H1 (cell line): ENCODE results near the gene PTPN13. TPM values are rescaled to one million over a fixed set of nuclear protein-coding genes. Genes with fewer than 3 reads are reported as not detected.

Source experiments
- CTCF ChIA-PET: fragments of 300-600 bp; sonication (Branson Sonifier 250); formaldehyde crosslinking; loops from one replicate; lab custom pipeline; 2021; ENCODE audit not compliant: partially characterized antibody; lab: Charles Lee
- POLR2A ChIA-PET: fragments of 300-600 bp; sonication (Branson Sonifier 250); formaldehyde crosslinking; loops from one replicate; lab custom pipeline; 2021; ENCODE audit warnings: inconsistent platforms; ENCODE audit not compliant: partially characterized antibody; lab: Charles Lee
- DNase-seq, 2 experiments: peaks; one replicate each; pipeline versions ENCODE4 v3.0.0 to v3.0.0-alpha.2; 2010 to 2022; ENCODE audit warnings: low spot score in 2 of 2, low read depth in 1 of 2, mixed read lengths in 1 of 2
- FAIRE-seq: peaks from 2 replicates; lab custom pipeline; 2011; peaks lifted over from hg19 to GRCh38; lab: Jason Lieb, UNC
- H2AFZ ChIP-seq: 2 replicates; pipeline ENCODE4 v1.8.1; 2012; ENCODE audit warnings: low read length, inconsistent platforms
- H2AK5ac ChIP-seq: 2 replicates; pipeline ENCODE4 v1.6.1; 2013; ENCODE audit warnings: low read depth, low read length
- H2BK120ac ChIP-seq: replicated peaks from 2 replicates; pipeline ENCODE3; 2013; ENCODE audit warnings: low read depth, low read length, inconsistent platforms
- H2BK12ac ChIP-seq: 2 replicates; pipeline ENCODE4 v1.6.1; 2013; ENCODE audit warnings: low read depth, low read length
- H2BK15ac ChIP-seq: 2 replicates; pipeline ENCODE4 v1.6.1; 2013; ENCODE audit warnings: low read length
- H2BK20ac ChIP-seq: 2 replicates; pipeline ENCODE4 v1.6.1; 2013; ENCODE audit warnings: low read length
- H2BK5ac ChIP-seq: 2 replicates; pipeline ENCODE4 v1.6.1; 2013; ENCODE audit warnings: low read depth, low read length
- H3K14ac ChIP-seq: 2 replicates; pipeline ENCODE4 v1.6.1; 2013; ENCODE audit warnings: inconsistent platforms; ENCODE audit not compliant: insufficient read length
- H3K18ac ChIP-seq: 2 replicates; pipeline ENCODE4 v1.6.1; 2013; ENCODE audit warnings: low read length; ENCODE audit errors: extremely low read depth
- H3K23ac ChIP-seq: 2 replicates; pipeline ENCODE4 v1.6.1; 2013; ENCODE audit warnings: inconsistent platforms; ENCODE audit not compliant: insufficient read length
- H3K23me2 ChIP-seq: 2 replicates; pipeline ENCODE4 v1.6.1; 2013; ENCODE audit warnings: low read depth, low read length
- H3K27ac ChIP-seq: 2 replicates; pipeline ENCODE4 v1.6.1; 2011; ENCODE audit warnings: low read depth, low read length, inconsistent platforms
- H3K27me3 ChIP-seq, 4 experiments: replicated peaks in 1 of 4; 1 replicate in 1 of 4; 2 replicates in 3 of 4; pipeline versions ENCODE4 v1.6.1 to v1.8.1; 2011 to 2013; ENCODE audit warnings: low read length in 3 of 4, mild to moderate bottlenecking in 3 of 4, inconsistent platforms in 2 of 4, mixed read lengths in 2 of 4, moderate library complexity in 1 of 4; ENCODE audit not compliant: control insufficient read depth in 3 of 4, insufficient read depth in 3 of 4; ENCODE audit errors: extremely low read depth in 1 of 4
- H3K36me3 ChIP-seq, 4 experiments: 2 replicates each; pipeline versions ENCODE4 v1.6.1 to v1.8.1; 2011 to 2013; ENCODE audit warnings: mild to moderate bottlenecking in 4 of 4, low read length in 3 of 4, moderate library complexity in 2 of 4, control low read depth in 1 of 4, inconsistent platforms in 1 of 4; ENCODE audit not compliant: insufficient read depth in 4 of 4, control insufficient read depth in 2 of 4
- H3K4ac ChIP-seq: replicated peaks from 2 replicates; pipeline ENCODE3; 2013; ENCODE audit warnings: low read length, low read depth, mixed read lengths, inconsistent platforms; ENCODE audit not compliant: insufficient read length
- H3K4me1 ChIP-seq, 4 experiments: replicated peaks in 1 of 4; 1 replicate in 1 of 4; 2 replicates in 3 of 4; pipeline versions ENCODE4 v1.6.1 to v1.8.1; 2011 to 2013; ENCODE audit warnings: low read length in 3 of 4, inconsistent platforms in 2 of 4, mixed read lengths in 1 of 4; ENCODE audit not compliant: insufficient read depth in 4 of 4, control insufficient read depth in 3 of 4
- H3K4me2 ChIP-seq, 2 experiments: 2 replicates each; pipeline versions ENCODE4 v1.6.1 to v1.8.1; 2011 to 2013; ENCODE audit warnings: low read depth in 2 of 2, low read length in 2 of 2, control low read depth in 1 of 2, inconsistent platforms in 1 of 2, mild to moderate bottlenecking in 1 of 2; ENCODE audit not compliant: insufficient read depth in 1 of 2
- H3K4me3 ChIP-seq, 4 experiments: fragments of 200-600, 300-600 bp in 1 of 4; sonication (generic), shearing (Covaris generic), sonication (Bioruptor Twin) in 1 of 4; 2 replicates each; pipeline versions ENCODE4 v1.5.1 to v1.8.1; 2011 to 2016; ENCODE audit warnings: low read length in 4 of 4, low read depth in 3 of 4, control low read depth in 2 of 4, inconsistent platforms in 2 of 4, mild to moderate bottlenecking in 2 of 4, mixed read lengths in 1 of 4, moderate library complexity in 1 of 4; ENCODE audit not compliant: insufficient read depth in 2 of 4; ENCODE audit errors: extremely low read depth in 1 of 4
- H3K56ac ChIP-seq: replicated peaks from 2 replicates; pipeline ENCODE3; 2013; ENCODE audit warnings: low read depth, mild to moderate bottlenecking, mixed read lengths, low read length, inconsistent platforms; ENCODE audit not compliant: insufficient read length
- H3K79me1 ChIP-seq: 2 replicates; pipeline ENCODE4 v1.6.1; 2013; ENCODE audit warnings: low read depth, low read length, control low read depth
- H3K79me2 ChIP-seq, 2 experiments: 2 replicates each; pipeline versions ENCODE4 v1.6.1 to v1.8.1; 2012 to 2013; ENCODE audit warnings: low read length in 2 of 2, mild to moderate bottlenecking in 2 of 2, inconsistent platforms in 1 of 2; ENCODE audit not compliant: insufficient read depth in 2 of 2, control insufficient read depth in 1 of 2
- H3K9ac ChIP-seq, 4 experiments: replicated peaks in 1 of 4; 1 replicate in 1 of 4; 2 replicates in 3 of 4; pipeline versions ENCODE4 v1.6.1 to v1.8.1; 2011 to 2013; ENCODE audit warnings: low read depth in 3 of 4, low read length in 3 of 4, control low read depth in 2 of 4, mild to moderate bottlenecking in 2 of 4, moderate library complexity in 2 of 4, inconsistent platforms in 1 of 4; ENCODE audit errors: extremely low read depth in 1 of 4
- H3K9me3 ChIP-seq, 2 experiments: 2 replicates each; pipeline versions ENCODE4 v1.6.1 to v1.8.1; 2012 to 2013; ENCODE audit warnings: mild to moderate bottlenecking in 2 of 2, moderate library complexity in 2 of 2, control low read depth in 1 of 2, inconsistent platforms in 1 of 2, low read depth in 1 of 2, low read length in 1 of 2, mixed read lengths in 1 of 2; ENCODE audit not compliant: insufficient read depth in 2 of 2
- H4K20me1 ChIP-seq, 2 experiments: replicated peaks in 1 of 2; 2 replicates each; pipeline versions ENCODE3 to v1.8.1; 2011 to 2013; ENCODE audit warnings: inconsistent platforms in 2 of 2, low read length in 2 of 2, mild to moderate bottlenecking in 1 of 2; ENCODE audit not compliant: insufficient read depth in 2 of 2, control insufficient read depth in 1 of 2
- H4K5ac ChIP-seq: 2 replicates; pipeline ENCODE4 v1.6.1; 2013; ENCODE audit warnings: low read length, low read depth, mixed read lengths, inconsistent platforms; ENCODE audit not compliant: insufficient read length
- H4K8ac ChIP-seq: 2 replicates; pipeline ENCODE4 v1.8.0; 2013; ENCODE audit warnings: mild to moderate bottlenecking, moderate library complexity, low read length, inconsistent platforms; ENCODE audit not compliant: insufficient read depth; ENCODE audit errors: extremely low read depth
- H4K91ac ChIP-seq: replicated peaks from 2 replicates; pipeline ENCODE3; 2013; ENCODE audit warnings: low read length, mixed read lengths, inconsistent platforms; ENCODE audit not compliant: insufficient read length
- CBX5 ChIP-seq: fragments of 300-800, 300-1000 bp; sonication (generic); IDR thresholded peaks from 2 replicates; pipeline ENCODE4 v1.7.1; 2016; ENCODE audit warnings: antibody characterized with exemption, low read length, low read depth
- EP300 ChIP-seq, 2 experiments: IDR thresholded peaks; 1 replicate in 1 of 2; 2 replicates in 1 of 2; pipeline ENCODE4 v1.6.1; 2011 to 2012; ENCODE audit warnings: low read depth in 2 of 2, low read length in 2 of 2, mild to moderate bottlenecking in 2 of 2, borderline replicate concordance in 1 of 2, inconsistent platforms in 1 of 2, moderate library complexity in 1 of 2
- JUND ChIP-seq: IDR thresholded peaks from 2 replicates; pipeline ENCODE4 v1.6.1; 2011; ENCODE audit warnings: mild to moderate bottlenecking, improper control_type of control experiment, low read length
- RAD21 ChIP-seq, 2 experiments: IDR thresholded peaks in 1 of 2; conservative IDR thresholded peaks in 1 of 2; 2 replicates each; pipeline ENCODE4 v1.6.1; 2011; ENCODE audit warnings: low read depth in 2 of 2, low read length in 2 of 2, improper control_type of control experiment in 1 of 2, inconsistent platforms in 1 of 2, mild to moderate bottlenecking in 1 of 2, moderate library complexity in 1 of 2
- SAP30 ChIP-seq: fragments of 300-600 bp; sonication (generic); IDR thresholded peaks from 2 replicates; pipeline ENCODE4 v1.7.1; 2012; ENCODE audit warnings: low read length, moderate library complexity, mild to moderate bottlenecking, inconsistent platforms; ENCODE audit not compliant: insufficient read depth, insufficient replicate concordance
- SIN3A ChIP-seq, 2 experiments: IDR thresholded peaks in 1 of 2; conservative IDR thresholded peaks in 1 of 2; 2 replicates each; pipeline ENCODE4 v1.6.1; 2011 to 2012; ENCODE audit warnings: low read length in 2 of 2, improper control_type of control experiment in 1 of 2, low read depth in 1 of 2, mild to moderate bottlenecking in 1 of 2
- SRF ChIP-seq: IDR thresholded peaks from 2 replicates; pipeline ENCODE4 v1.6.1; 2011; ENCODE audit warnings: mild to moderate bottlenecking, low read depth, low read length, moderate library complexity
- TEAD4 ChIP-seq: IDR thresholded peaks from 2 replicates; pipeline ENCODE4 v1.6.1; 2012; ENCODE audit warnings: low read depth, low read length, inconsistent platforms, mixed read lengths
- WGBS, 2 experiments: shearing (Covaris generic) in 1 of 2; methylation state at CpG; one replicate each; pipeline versions ENCODE4 v1.1.6 to v1.1.7; 2013 to 2015; ENCODE audit warnings: low lambda C conversion rate in 2 of 2, mixed read lengths in 2 of 2, inconsistent platforms in 1 of 2, low coverage in 1 of 2, missing lambda C conversion rate in 1 of 2; ENCODE audit not compliant: insufficient replicate concordance in 2 of 2, insufficient coverage in 1 of 2, insufficient read length in 1 of 2; ENCODE audit errors: extremely low coverage in 1 of 2, missing lambda C conversion rate in 1 of 2; 5-methylcytosine and 5-hydroxymethylcytosine counted together
- polyA plus RNA-seq, 7 experiments: library from polyadenylated mRNA; depleted of rRNA in 3 of 7; stranded (reverse) in 5 of 7; unstranded in 2 of 7; fragments of >200 nt in 5 of 7; fragments of 200-250 nt in 2 of 7; gene quantifications; 1 replicate in 5 of 7; 2 replicates in 1 of 7; 4 replicates in 1 of 7; pipeline versions ENCODE4 v1.2.1 to v1.2.3, GENCODE V29; 2011 to 2013; ENCODE audit warnings: missing spikeins in 2 of 7, mixed read lengths in 2 of 7
- total RNA-seq: library from RNA; stranded (reverse); fragmentation: NEBNext Ultra II Directional; extraction: Animal tissue kit (Norgen Biotek cat#: 25700); gene quantifications from 2 replicates; pipeline ENCODE4 v1.2.1, GENCODE V29; 2021

Gene PTPN13
- total and polyA plus RNA-seq, 2 of the 8 experiments (the other 6 are each of a cell fraction or from before 2014, with no cell fraction given): 12.7 to 57.9 TPM

DNA sequence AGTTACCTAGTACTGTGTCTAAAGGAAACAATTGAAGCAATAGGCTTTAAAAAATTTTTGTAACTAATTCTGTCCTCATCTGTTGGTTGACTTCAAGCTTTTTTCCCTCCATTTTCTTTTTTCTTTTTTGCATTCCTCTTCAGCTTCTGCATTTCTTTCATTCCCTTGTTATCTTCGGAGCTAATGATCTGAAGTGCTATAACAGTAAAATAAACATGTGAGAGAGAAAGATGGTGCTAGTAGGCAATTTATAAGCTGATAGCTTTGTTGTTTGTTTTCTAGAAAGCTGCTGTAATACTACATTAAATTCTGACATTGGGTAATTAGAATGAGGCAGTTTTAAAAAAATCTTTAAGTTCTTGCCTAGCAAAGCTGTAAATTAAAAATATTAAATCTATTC is 37.1 kb downstream of the PTPN13 start:
- no peak for TF ChIP-seq SAP30
- no peak for TF ChIP-seq EP300 (IDR thresholded peaks at IDR 0.05; ENCODE audit: borderline replicate concordance in 1 of 2, low read depth in 2 of 2, low read length in 2 of 2)
- TF ChIP-seq RAD21 (IDR thresholded peaks at IDR 0.05 in 1 of 2, conservative IDR thresholded peaks at IDR 0.05 in 1 of 2; ENCODE audit: low read depth in 2 of 2, low read length in 2 of 2): no peak
- no peak for TF ChIP-seq SIN3A (conservative IDR thresholded peaks at IDR 0.05 in 1 of 2, IDR thresholded peaks at IDR 0.05 in 1 of 2; ENCODE audit: low read depth in 1 of 2, low read length in 2 of 2)
- TF ChIP-seq SRF: no peak
- TF ChIP-seq CBX5: no peak
- TF ChIP-seq TEAD4: no peak
- TF ChIP-seq JUND: no peak
- Histone ChIP-seq H4K91ac (no peak overlapping the region), H4K20me1 (no peaks in the 10 kb centered on the region), H3K9me3 (no peaks in the 10 kb centered on the region), H2BK12ac (no peak overlapping the region), H3K79me1 (no peaks in the 10 kb centered on the region), H3K4me1 (no peaks in the 10 kb centered on the region), H3K9ac (no peak overlapping the region), H2BK15ac (no peak overlapping the region), H3K79me2 (peaks cover 0 to 31% of the 10 kb centered on the region in 2 experiments; a peak in 2 of 4 replicates), H2BK120ac (no peak overlapping the region), H3K23ac (no peak overlapping the region), H2AK5ac (no peak overlapping the region), H4K5ac (no peak overlapping the region), H3K14ac (no peak overlapping the region), H2BK5ac (no peak overlapping the region), H2AFZ (no peak overlapping the region), H3K27ac (no peak overlapping the region), H3K4ac (no peak overlapping the region), H3K18ac (no peak overlapping the region), H3K56ac (no peak overlapping the region), H3K23me2 (no peaks in the 10 kb centered on the region), H3K4me2 (no peak overlapping the region), H3K4me3 (no peak overlapping the region), H3K27me3 (no peaks in the 10 kb centered on the region), H2BK20ac (no peak overlapping the region), H3K36me3 (peaks cover 0 to 8% (median 3%) of the 10 kb centered on the region in 4 experiments; a peak in 2 of 8 replicates), H4K8ac (no peak overlapping the region)
- ChIA-PET POLR2A (no interaction called here), CTCF (interaction anchor here (1.2 to 1.3 kb wide), 2 partner anchors 22 to 132 kb away, joined by 3 read pairs; no protein-coding TSS in a partner anchor)
- DNase-seq: no peak
- no peak for FAIRE-seq
- WGBS, 2 experiments: 80% methylated on average over 1 of the region's 1 CpG; no CpG with 5 or more reads in 1 of the 2 experiments
